ENCODE measurements around the gene ZNF350.

ZNF350 gene

DNA sequence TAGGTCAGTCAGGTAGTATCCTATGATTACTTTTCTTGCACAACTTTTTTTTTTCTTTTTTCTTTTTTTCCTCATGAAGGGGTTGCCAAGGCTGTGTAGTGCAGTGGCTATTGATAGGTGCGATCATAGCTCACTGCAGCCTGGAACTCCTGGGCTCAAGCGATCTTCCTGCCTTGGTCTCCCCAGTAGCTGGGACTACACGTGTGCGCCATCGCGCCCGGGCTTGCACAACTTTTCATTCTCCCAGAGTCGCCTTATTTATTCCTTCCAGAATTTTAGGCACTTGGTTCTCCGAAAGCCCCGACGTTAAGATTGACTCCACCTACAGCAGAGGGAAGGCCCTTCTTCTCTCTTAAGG lies 60.2 kb downstream of the ZNF350 start:
- Histone ChIP-seq H3K9ac (ENCODE audit: low read length) (peak overlapping the region; percentile 93), H3K9me3 (ENCODE audit: control insufficient read depth, low read length) (peaks cover 20% of the 10 kb centered on the region), H3K27me3 (replicated peaks; ENCODE audit: control insufficient read depth, insufficient read depth, low read length) (no peaks in the 10 kb centered on the region), H3K4me3 (ENCODE audit: low read length) (peak overlapping the region; percentile 98), H3K36me3 (ENCODE audit: control insufficient read depth, insufficient read depth, low read length, severe bottlenecking) (peaks cover 18% of the 10 kb centered on the region), H3K4me1 (ENCODE audit: control insufficient read depth, insufficient read depth, low read length) (peaks cover 8% of the 10 kb centered on the region)
- no peak for DNase-seq (ENCODE audit: low read depth)

GRCh38 chr19:51921949-51922348 lies 64.7 kb downstream of the ZNF350 start:
- H3K4me3 ChIP-seq (ENCODE audit: low read length) = no peak overlapping the region
- H3K9me3 ChIP-seq (ENCODE audit: control insufficient read depth, low read length) = peaks cover 57% of the 10 kb centered on the region
- no peaks in the 10 kb centered on the region for H3K27me3 ChIP-seq (replicated peaks; ENCODE audit: control insufficient read depth, insufficient read depth, low read length)
- no peak overlapping the region for H3K9ac ChIP-seq (ENCODE audit: low read length)
- no peaks in the 10 kb centered on the region for H3K36me3 ChIP-seq (ENCODE audit: control insufficient read depth, insufficient read depth, low read length, severe bottlenecking)
- H3K4me1 ChIP-seq (ENCODE audit: control insufficient read depth, insufficient read depth, low read length) = no peaks in the 10 kb centered on the region
- no peak for DNase-seq (ENCODE audit: low read depth)

- no peaks in the 10 kb centered on the region for H3K4me1 ChIP-seq (ENCODE audit: control insufficient read depth, insufficient read depth, low read length)
- H3K9ac ChIP-seq (ENCODE audit: low read length) = no peak overlapping the region
- H3K27me3 ChIP-seq (replicated peaks; ENCODE audit: control insufficient read depth, insufficient read depth, low read length) = no peaks in the 10 kb centered on the region
- peaks cover 80% of the 10 kb centered on the region for H3K9me3 ChIP-seq (ENCODE audit: control insufficient read depth, low read length)
- no peak overlapping the region for H3K4me3 ChIP-seq (ENCODE audit: low read length)
- no peaks in the 10 kb centered on the region for H3K36me3 ChIP-seq (ENCODE audit: control insufficient read depth, insufficient read depth, low read length, severe bottlenecking)
- DNase-seq (ENCODE audit: low read depth) = no peak
Measured at GRCh38 chr19:51919606-51920005, 67.0 kb downstream of the ZNF350 start.

- H3K4me1 ChIP-seq (ENCODE audit: control insufficient read depth, insufficient read depth, low read length) = no peaks in the 10 kb centered on the region
- no peaks in the 10 kb centered on the region for H3K36me3 ChIP-seq (ENCODE audit: control insufficient read depth, insufficient read depth, low read length, severe bottlenecking)
- peaks cover 91% of the 10 kb centered on the region for H3K9me3 ChIP-seq (ENCODE audit: control insufficient read depth, low read length)
- no peaks in the 10 kb centered on the region for H3K27me3 ChIP-seq (replicated peaks; ENCODE audit: control insufficient read depth, insufficient read depth, low read length)
- no peak overlapping the region for H3K9ac ChIP-seq (ENCODE audit: low read length)
- no peak for DNase-seq (ENCODE audit: low read depth)
- peak overlapping the region; percentile 9 for H3K4me3 ChIP-seq (ENCODE audit: low read length)
Measured at GRCh38 chr19:51916167-51916566, 70.5 kb downstream of the ZNF350 start.

DNA sequence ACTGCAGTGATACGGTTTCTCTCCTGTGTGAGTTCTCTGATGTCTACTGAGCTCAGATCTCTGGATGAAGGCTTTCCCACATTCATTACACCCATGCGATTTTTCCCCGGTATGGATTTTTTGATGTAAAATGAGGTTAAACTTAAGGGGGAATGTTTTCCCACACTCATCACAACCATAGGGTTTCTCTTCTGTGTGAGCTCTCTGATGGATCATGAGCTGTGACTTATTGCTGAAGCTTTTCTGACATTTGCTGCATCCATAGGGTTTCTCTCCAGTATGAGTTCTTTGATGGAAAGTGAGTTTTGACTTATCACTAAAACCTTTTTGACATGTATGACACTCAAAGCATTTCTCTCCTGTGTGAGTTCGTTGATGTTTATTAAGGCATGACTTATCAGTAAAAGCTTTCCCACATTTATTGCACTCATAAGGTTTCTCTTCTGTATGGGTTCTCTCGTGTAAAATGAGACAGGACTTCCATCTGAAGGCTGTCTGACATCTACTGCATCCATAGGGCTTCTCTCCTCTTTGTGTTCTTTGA lies 71.2 kb downstream of the ZNF350 start:
- no peak for DNase-seq (ENCODE audit: low read depth)
- Histone ChIP-seq H3K9me3 (ENCODE audit: control insufficient read depth, low read length) (peaks cover 86% of the 10 kb centered on the region), H3K27me3 (replicated peaks; ENCODE audit: control insufficient read depth, insufficient read depth, low read length) (no peaks in the 10 kb centered on the region), H3K4me3 (ENCODE audit: low read length) (peak overlapping the region; percentile 38), H3K36me3 (ENCODE audit: control insufficient read depth, insufficient read depth, low read length, severe bottlenecking) (no peaks in the 10 kb centered on the region), H3K4me1 (ENCODE audit: control insufficient read depth, insufficient read depth, low read length) (no peaks in the 10 kb centered on the region), H3K9ac (ENCODE audit: low read length) (no peak overlapping the region)
